Raji (cell line): Measurements from ENCODE around the gene LRRC2.

Source experiments
- POLR2A ChIP-seq: IDR thresholded peaks from 2 replicates; pipeline ENCODE4 v1.6.1; 2011; ENCODE audit warnings: low read depth, low read length, control low read depth; ENCODE audit not compliant: insufficient read depth

LRRC2 gene

DNA sequence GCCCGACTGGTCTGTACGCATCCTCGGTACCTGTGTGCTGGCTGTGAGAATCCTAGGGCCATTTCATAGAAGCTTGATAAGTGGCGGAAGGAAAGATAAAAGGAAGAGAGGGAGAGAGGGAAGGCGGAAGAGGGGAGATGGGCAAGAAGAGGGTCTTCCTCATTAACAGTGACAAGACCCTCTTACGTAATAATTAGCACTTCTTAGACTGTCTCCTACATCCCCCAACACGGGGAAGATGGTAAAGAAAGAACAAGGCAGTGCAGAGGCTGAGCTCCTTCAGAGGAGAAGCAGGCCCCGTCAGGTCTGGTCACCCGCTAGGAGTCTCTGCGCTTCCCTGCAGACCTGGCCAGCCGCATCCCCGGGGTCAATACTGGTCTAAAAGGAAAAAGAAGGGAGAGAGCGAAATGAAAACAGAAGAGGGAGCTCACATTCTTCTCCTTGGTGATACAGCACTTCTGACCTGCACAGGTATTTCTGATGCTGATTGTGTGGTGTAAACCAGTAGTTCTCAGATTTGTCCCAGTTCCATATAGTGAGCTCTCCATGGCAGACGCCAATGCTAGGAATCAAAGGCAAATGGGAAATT is 27.3 kb upstream of the LRRC2 start:
- TF ChIP-seq POLR2A: no peak

DNA sequence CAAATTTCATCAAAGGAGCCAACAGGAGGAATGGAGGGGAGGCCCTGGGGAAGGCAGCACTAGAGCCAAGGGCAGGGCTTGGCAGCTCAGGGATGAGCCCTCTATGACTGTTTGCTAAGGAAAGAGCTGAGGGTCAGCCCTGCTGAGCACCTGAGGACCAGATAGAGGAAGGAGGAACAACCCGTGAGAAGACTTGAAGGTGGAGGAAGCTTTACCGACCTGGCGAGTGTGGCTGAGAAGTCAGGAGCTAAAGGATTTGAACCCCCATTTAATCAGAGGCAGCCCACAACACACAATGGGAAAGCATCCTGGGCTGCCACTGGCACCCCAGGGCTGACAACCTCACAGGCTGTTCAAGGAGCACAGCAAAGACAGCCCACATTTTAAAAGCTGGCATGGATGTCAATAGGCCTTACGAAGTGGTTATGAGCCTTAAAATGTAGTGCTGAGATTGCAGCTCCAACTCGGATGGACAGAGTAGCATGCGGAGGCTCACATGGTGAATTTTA is 20.7 kb upstream of the LRRC2 start:
- TF ChIP-seq POLR2A: no peak

DNA sequence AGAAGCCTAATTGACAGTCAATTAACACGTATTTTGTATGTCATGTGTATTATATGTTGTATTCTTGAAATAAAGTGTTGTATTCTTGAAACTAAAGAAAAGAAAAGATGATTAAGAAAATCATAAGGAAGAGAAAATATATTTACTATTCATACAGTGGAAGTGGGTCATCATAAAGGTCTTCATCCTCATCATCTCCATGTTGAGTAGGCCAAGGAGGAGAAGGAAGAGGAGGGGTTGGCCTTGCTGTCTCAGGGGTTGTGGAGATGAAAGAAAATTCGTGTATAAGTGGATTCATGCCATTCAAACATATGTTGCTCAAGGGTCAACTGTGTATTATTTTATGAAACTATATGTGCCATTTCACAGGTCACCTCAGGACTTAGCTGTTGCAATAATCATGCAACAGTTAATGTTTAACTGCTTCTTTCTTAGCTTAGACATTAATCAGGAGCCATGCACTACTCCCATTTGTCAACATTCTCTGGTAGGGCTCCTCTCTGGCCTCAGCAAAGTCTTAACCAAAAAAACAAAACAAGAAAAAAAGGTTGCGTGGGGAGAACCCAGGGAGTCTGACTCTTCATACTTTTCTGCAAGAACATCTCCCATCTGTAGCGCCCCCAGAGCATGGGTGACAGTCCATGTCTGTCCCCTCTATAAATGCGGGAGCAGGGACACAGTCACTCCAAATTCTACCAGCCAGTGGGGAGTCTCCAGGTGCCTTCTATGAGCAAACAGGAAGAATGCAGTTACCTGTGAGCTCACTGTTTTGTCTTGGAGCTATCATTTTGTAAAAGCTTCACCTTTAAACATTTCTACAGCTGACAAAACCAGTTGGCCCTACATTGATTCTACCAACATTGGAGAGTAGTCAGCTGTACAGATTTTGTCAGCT is 19.9 kb upstream of the LRRC2 start:
- no peak for TF ChIP-seq POLR2A

DNA sequence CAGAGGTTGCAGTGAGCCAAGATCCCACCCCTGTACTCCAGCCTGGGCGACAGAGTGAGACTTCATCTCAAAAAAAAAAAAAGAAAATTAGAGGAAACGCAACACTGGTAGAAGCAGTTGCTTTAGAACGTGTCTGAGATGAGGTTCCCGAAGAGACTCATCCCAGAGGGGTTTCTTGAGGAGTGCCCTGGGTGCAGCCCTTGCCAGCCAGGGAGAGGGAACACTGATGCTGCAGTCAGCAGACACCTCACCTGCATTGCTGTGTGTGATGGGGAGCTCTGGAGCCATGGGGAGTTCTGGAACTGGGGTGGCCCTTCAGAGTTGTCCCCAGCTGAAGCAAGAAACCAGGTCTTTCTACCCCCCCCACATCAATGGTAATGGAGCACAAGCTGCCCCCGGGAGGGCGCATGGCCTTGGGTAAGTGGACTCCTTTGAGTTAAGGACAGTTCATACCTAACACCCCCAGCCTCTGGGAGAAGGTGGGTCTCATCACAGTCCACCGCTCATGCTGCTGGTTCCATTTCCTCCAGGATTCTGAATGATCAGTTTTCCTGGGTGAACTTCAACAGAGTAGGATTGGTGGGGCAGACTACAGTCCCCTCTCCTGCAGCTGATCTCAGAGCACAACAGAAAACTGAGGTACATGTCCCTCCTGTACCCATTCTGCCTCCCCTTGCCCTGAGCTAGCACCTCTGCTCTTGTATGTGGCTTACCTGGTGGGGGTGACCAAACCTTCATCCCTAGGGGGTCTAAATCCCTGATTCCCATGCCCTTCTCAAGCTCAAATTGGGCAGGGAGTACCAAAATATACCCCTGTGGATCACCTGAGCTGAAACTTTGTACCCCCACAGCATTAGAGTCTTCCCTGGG is 18.7 kb upstream of the LRRC2 start:
- no peak for TF ChIP-seq POLR2A

DNA sequence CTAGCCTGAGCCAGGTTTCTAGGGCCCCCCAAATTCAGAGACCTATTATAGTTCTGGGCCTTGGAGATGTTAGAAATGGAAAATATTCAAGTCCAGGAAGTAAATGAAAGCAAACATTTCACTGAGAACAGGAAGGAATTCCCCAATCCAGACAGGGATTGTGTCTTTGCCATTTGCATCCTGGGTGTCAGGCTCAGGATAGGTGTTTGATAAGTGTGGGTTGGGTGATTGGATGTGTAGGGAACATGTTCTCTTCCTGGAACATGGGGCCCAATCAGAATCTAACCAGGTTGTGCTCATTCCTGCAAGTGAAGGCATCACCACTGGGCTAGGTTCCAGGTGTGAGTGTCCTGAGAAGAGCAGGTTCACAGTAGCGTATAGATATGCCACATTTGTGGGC is 14.6 kb upstream of the LRRC2 start:
- no peak for TF ChIP-seq POLR2A

DNA sequence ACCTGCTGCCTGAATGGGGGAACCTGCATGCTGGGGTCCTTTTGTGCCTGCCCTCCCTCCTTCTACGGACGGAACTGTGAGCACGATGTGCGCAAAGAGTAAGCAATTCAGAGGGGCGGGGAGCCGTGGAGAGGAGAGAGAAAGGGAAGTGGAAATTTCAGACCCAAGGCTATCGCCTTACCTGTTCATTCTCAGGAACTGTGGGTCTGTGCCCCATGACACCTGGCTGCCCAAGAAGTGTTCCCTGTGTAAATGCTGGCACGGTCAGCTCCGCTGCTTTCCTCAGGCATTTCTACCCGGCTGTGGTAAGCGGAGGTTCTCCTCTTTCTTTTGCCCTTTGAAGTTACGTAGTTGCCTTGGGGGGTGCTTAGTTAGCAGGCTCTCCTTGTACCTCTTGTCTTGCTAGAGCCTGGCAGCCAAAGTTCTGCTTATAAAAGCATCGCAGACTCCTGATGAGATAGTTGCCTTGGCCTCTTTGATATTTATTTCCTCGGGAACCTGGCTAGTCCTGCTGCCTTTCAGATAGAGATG is 13.7 kb upstream of the LRRC2 start:
- no peak for TF ChIP-seq POLR2A

DNA sequence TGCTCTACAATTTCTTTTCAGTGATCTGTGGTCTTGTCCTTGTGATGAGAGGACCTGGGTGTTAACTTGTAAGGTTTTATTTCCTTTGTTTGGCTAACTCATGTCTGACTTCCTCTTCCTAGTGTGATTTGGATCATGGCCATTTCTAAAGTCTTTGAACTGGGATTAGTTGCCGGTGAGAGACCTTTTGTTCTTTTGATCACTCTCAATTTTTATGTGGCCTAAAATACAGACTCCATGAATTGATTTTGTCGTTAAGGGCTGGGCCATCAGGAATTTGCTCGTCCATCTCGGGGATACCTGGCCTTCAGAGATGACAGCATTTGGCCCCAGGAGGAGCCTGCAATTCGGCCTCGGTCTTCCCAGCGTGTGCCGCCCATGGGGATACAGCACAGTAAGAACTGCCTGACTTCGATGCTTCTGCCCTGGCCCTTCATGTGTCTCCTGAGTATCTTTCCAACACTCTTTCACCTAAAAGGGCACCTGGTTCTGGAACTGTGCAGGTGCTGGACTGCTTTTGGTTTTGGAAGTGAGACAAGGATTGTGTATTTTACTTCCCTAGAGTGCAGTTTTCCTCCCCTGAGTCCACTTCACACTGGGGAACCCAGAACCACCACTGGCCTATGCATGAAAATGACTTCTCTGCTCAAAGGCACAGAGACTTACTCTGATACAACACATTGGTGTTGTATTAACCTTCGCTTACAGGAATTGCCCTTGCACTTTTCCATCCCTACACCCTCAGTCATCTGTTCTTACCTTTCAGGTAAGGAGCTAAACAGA is 13.1 kb upstream of the LRRC2 start:
- TF ChIP-seq POLR2A: no peak

DNA sequence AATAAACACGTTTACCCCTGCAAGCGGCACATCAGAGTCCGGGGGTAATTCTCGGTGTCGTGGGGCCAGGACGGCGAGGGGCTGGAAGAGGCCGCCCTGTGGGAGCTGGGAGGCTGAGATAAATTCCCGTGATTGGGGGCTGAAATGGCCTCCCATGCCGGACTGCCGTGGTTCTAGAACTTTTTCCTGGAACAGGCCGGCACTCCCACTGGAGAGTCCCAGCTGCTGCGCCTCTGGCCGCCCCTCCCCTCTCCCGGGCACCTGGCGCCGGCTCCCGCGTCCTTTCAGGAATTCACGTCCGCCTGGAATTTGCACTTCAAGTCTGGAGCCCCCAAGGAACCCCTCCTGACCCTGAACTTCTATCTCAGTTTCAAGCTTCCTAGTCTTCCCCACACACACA is 10.8 kb upstream of the LRRC2 start:
- no peak for TF ChIP-seq POLR2A

DNA sequence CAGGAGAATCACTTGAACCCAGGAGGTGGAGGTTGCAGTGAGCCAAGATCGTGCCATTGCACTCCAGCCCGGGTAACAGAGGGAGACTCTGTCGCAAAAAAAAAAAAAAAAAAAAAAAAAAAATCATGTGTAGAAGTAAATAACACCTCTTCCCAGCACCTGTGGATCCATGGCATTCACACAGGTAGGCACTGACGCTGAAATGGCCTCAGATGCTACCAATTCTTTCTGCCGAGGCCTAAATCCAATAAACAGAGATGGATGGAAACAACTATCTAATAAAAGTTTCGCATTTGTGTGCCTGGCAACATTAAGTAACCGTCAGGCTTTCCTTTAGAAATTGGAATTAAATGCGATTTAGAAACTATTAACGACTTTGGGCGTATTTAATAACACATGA is 10.3 kb upstream of the LRRC2 start:
- TF ChIP-seq POLR2A: no peak

DNA sequence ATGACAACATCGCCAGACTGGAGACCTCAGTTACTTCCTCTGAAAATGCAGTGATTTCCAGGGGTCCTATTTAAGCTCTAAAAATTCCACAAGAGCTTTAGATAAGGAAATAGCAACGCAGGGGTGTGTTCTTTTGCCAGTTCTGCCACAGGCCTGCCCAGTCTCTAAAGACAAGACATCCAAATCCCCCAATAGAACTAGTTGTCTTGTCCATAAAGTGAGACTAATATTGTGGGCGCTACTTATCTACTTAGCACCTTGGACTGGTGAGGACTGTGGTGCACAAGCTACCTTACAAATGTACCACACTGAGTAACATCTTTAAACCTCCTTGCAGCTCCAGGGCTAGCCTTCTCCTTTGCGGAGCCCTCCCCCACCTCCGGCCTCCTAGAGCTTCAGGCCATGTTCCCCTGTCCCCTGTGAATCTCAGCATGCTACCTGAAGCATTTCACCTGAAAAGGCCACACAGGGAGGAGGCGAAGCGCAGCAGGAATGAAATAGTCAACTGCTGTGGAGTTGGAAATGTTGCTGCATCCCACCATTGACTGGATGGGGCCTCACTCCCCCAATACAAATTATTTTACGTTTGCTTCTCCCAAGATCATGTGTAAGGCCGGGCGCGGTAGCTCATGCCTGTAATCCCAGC is 9.6 kb upstream of the LRRC2 start:
- TF ChIP-seq POLR2A: no peak

DNA sequence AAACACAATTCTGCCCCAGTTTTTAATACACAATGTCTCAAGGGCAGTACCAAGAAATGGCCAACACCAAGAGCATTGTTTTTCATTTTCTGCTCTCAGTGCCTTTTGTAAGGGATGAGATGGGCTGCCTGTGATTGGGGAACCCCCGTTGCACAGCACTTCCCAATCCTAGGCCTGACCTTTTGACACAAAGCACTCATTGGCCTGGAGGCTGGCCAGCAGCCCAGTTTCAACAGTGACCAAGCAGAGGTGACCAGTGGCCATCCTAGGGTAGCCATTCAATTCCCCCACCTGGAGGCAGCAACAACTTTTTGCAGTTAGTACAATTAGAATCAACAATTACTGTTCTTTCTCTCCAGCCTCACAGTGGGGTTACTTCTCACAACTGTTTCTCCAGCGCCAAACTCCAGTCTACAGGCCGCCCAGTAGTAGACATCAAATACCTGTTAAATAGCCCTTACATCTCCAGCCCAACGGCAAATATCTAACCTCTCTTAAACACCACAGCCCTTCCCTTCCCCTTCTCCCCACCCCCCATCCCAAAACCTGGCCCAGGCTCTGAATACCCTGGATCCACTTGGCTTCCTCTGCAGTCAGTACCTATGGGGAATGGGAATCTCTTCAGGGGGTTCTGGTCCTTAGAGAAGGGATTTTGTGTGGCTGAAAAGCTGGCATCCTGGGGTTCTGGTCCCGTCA is 8.9 kb upstream of the LRRC2 start:
- no peak for TF ChIP-seq POLR2A

DNA sequence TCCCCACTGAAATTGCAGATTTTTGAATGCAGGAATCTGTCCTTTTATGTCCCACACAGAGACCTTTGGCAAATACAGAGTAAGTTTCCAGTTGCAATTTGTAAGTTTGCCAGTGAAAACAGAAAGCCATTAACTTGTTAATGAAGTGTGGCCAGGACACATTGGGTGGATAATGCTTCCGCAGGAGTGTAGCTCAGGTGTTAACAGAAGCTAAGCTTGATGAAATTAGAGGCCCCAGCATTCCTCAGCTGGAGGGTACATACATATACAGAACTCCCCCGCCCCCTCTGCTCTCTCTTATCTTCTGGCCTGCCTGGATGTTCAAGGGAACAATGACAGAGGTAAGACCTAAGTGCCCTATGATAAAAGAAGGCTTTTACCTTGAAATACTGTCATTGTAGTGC is 8.1 kb upstream of the LRRC2 start:
- no peak for TF ChIP-seq POLR2A

DNA sequence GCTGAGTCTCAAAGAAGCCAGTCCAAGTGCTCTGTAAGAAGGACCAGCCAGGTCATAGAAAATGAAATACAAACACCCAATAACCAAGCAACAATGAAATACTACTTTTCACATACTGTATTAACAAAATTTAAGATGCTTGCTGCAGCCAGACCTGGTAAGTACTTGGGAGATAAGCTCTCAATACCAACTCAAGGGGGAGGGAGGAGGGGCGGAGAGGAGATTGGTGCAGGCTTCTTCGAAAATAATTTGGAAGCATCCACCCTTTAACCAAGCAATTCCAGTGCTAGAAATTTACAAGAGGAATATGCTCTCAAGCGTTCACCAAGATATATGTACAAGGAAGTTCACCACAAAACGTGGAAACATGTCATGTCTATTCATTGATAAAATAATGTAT is 7.6 kb upstream of the LRRC2 start:
- no peak for TF ChIP-seq POLR2A
